Measurements from ENCODE around the gene CWH43.
"Not testable (repeated sequence)": the region's sequence is repeated elsewhere in the genome, so short reads cannot be mapped to it uniquely, and the experiment has no call there.

The CWH43 gene

GRCh38 chr4:48985976-48986653 lies at the start of gene CWH43:
Gene CWH43 (plus strand): TSS chr4:48986275. CDS start chr4:48986430, 155 bp downstream.
- no peak for DNase-seq

GRCh38 chr4:48937033-48937432 lies 49.0 kb upstream of the CWH43 start:
- no peak for DNase-seq

- DNase-seq, result no peak
Observed at GRCh38 chr4:48938831-48939230, 47.2 kb upstream of the CWH43 start.

GRCh38 chr4:48939785-48940184 lies 46.3 kb upstream of the CWH43 start:
- DNase-seq, result no peak

- DNase-seq, result no peak
Observed at GRCh38 chr4:48943387-48943786, 42.7 kb upstream of the CWH43 start.

GRCh38 chr4:48944252-48944651 lies 41.8 kb upstream of the CWH43 start:
- no peak for DNase-seq

- DNase-seq, result no peak
Observed at GRCh38 chr4:48944756-48945241, 41.3 kb upstream of the CWH43 start.

GRCh38 chr4:48945981-48946380 lies 40.1 kb upstream of the CWH43 start:
- peak; percentile 21 for DNase-seq

- DNase-seq, result no peak
Observed at GRCh38 chr4:48947731-48948130, 38.3 kb upstream of the CWH43 start.

GRCh38 chr4:48949086-48949485 lies 37.0 kb upstream of the CWH43 start:
- DNase-seq, result no peak

- no peak for DNase-seq
Observed at GRCh38 chr4:48949518-48950219, 36.4 kb upstream of the CWH43 start.

- no peak for DNase-seq
Observed at GRCh38 chr4:48954314-48954713, 31.8 kb upstream of the CWH43 start.

- DNase-seq, result not testable (repeated sequence)
Observed at GRCh38 chr4:48957366-48957765, 28.7 kb upstream of the CWH43 start.

- no peak for DNase-seq
Observed at GRCh38 chr4:48958582-48958981, 27.5 kb upstream of the CWH43 start.

- DNase-seq, result no peak
Observed at GRCh38 chr4:48960988-48961635, 25.0 kb upstream of the CWH43 start.

- DNase-seq, result no peak
Observed at GRCh38 chr4:48962636-48963035, 23.4 kb upstream of the CWH43 start.

- peak; percentile 27 for DNase-seq
Observed at GRCh38 chr4:48963042-48963679, 22.9 kb upstream of the CWH43 start.

- DNase-seq, result no peak
Observed at GRCh38 chr4:48967101-48967500, 19.0 kb upstream of the CWH43 start.

- DNase-seq, result no peak
Observed at GRCh38 chr4:48967631-48968030, 18.4 kb upstream of the CWH43 start.

GRCh38 chr4:48968814-48969213 lies 17.3 kb upstream of the CWH43 start:
- DNase-seq, result no peak

GRCh38 chr4:48970471-48970921 lies 15.6 kb upstream of the CWH43 start:
- DNase-seq, result no peak

GRCh38 chr4:48974979-48975640 lies 11.0 kb upstream of the CWH43 start:
- DNase-seq, result no peak

GRCh38 chr4:48976041-48976440 lies 10.0 kb upstream of the CWH43 start:
- no peak for DNase-seq

Data from SHP77 treated with DMSO at 0.1 percent for 48 hours (cell line).